Vagina (tissue), 2 donors: ENCODE results near the gene TRMT44.

Experiments used
- CTCF ChIP-seq, 3 experiments: fragments of 450-650 bp in 2 of 3; fragments of 200-600 bp in 1 of 3; sonication (generic) in 1 of 3; IDR thresholded peaks; one replicate each; pipeline ENCODE4 v1.5.1; 2017 to 2019; ENCODE audit warnings: antibody characterized with exemption in 3 of 3, mild to moderate bottlenecking in 2 of 3, moderate library complexity in 2 of 3
- POLR2A ChIP-seq, 2 donors: fragments of 450-650 bp; IDR thresholded peaks; one replicate each; pipeline ENCODE4 v1.6.1; 2017; ENCODE audit warnings: antibody characterized with exemption in 2 of 2, mild to moderate bottlenecking in 2 of 2, moderate library complexity in 2 of 2
- POLR2AphosphoS5 ChIP-seq, 2 donors: sonication (generic); formaldehyde crosslinking; IDR thresholded peaks; one replicate each; pipeline ENCODE4 v1.9.0; 2017; ENCODE audit warnings: antibody characterized with exemption in 2 of 2, mild to moderate bottlenecking in 2 of 2, low read depth in 1 of 2; ENCODE audit not compliant: insufficient read depth in 1 of 2

DNA sequence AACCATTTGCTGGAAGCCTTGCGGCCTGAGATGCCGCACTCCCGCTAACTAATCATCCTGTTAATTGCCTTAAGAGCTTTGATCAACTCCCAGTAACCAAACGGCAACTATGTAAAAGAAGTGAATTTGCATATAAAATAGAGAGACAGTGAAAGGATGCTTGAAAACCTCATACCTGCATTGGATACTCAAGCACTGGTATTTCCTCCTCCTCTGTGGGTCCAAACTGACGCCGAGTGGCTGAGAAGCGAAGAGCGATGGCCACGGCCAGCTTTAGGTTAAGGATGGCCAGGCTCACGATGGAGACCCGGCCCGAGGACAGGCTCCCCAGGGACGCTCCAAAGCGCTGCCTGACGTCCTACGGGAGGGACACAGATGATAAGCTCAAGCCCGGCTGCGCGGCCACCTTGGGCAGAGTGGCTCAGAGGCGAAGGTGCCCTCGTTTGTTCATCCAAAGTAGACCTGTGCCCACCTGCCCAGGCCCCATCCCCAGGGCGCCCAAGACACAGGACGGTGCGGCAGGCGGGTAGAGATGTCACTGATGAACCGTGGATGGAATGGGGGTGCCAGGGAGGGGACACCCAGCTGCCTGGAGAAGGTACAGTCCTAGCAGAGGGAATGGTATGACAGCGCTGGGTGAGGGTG is 43.7 kb upstream of the TRMT44 start:
- TF ChIP-seq POLR2AphosphoS5 (IDR thresholded peaks at IDR 0.05; ENCODE audit: insufficient read depth in 1 of 2, low read depth in 1 of 2): no peak
- TF ChIP-seq CTCF (IDR thresholded peaks at IDR 0.05): no peak
- TF ChIP-seq POLR2A (IDR thresholded peaks at IDR 0.05): no peak
